Panc1 (cell line): ENCODE results near the gene NCBP2. TPM values are rescaled to one million over a fixed set of nuclear protein-coding genes. Genes with fewer than 3 reads are reported as not detected.
A peak's percentile ranks its signal among the peaks of the same experiment; 100 is the strongest.

Experiments used
- ATAC-seq: fragments of 200-7000 bp; cut with Tn5 transposase; 2 replicates; pipeline ENCODE4 v1.9.1; 2020; ENCODE audit warnings: mild to moderate bottlenecking, moderate library complexity
- BruUV-seq: library from RNA; stranded (reverse); fragments of 400-500 nt; replicated peaks from 2 replicates; lab custom pipeline; 2021; lab: Mats Ljungman, UMichigan
- CTCF ChIA-PET: fragments of 300-600 bp; sonication (Branson Sonifier 250); formaldehyde crosslinking; loops from one replicate; lab custom pipeline; 2022; ENCODE audit warnings: antibody characterized with exemption; lab: Charles Lee
- POLR2A ChIA-PET: fragments of 300-600 bp; sonication (Branson Sonifier 250); formaldehyde crosslinking; loops from one replicate; lab custom pipeline; 2022; ENCODE audit warnings: antibody characterized with exemption; lab: Charles Lee
- DNase-seq: peaks from one replicate; pipeline ENCODE4 v3.0.0-alpha.2; 2010; ENCODE audit warnings: low read depth, low spot score
- H3K27ac ChIP-seq: 2 replicates; pipeline ENCODE4 v1.5.1; 2011; ENCODE audit warnings: mild to moderate bottlenecking, low read length, inconsistent platforms
- H3K27me3 ChIP-seq: fragments of 200-500 bp; sonication (Bioruptor generic); 2 replicates; pipeline ENCODE4 v1.6.0; 2014; ENCODE audit warnings: low read length, inconsistent platforms; ENCODE audit not compliant: control insufficient read depth, insufficient read depth
- H3K36me3 ChIP-seq: fragments of 200-500 bp; sonication (Bioruptor generic); 2 replicates; pipeline ENCODE4 v1.5.1; 2014; ENCODE audit warnings: inconsistent platforms, mild to moderate bottlenecking, low read length, moderate library complexity; ENCODE audit not compliant: control insufficient read depth, insufficient read depth
- H3K4me1 ChIP-seq: 2 replicates; pipeline ENCODE4 v1.5.1; 2011; ENCODE audit warnings: inconsistent platforms, mild to moderate bottlenecking, low read length, moderate library complexity; ENCODE audit not compliant: control insufficient read depth, insufficient read depth
- H3K4me3 ChIP-seq, 2 experiments: 2 replicates each; pipeline ENCODE4 v1.5.1; 2011 to 2012; ENCODE audit warnings: low read depth in 2 of 2, low read length in 2 of 2, mild to moderate bottlenecking in 2 of 2, inconsistent platforms in 1 of 2, moderate library complexity in 1 of 2
- H3K9me3 ChIP-seq: fragments of 200-500 bp; sonication (Bioruptor generic); 2 replicates; pipeline ENCODE4 v1.5.1; 2014; ENCODE audit warnings: low read depth, mild to moderate bottlenecking, inconsistent platforms, low read length, moderate library complexity; ENCODE audit not compliant: control insufficient read depth, insufficient read depth
- CTCF ChIP-seq: fragments of 450-650 bp; IDR thresholded peaks from 2 replicates; pipeline ENCODE4 v1.5.1; 2017; ENCODE audit warnings: mild to moderate bottlenecking
- POLR2AphosphoS5 ChIP-seq: IDR thresholded peaks from 2 replicates; pipeline ENCODE4 v1.6.1; 2012; ENCODE audit warnings: mild to moderate bottlenecking, low read depth, low read length, moderate library complexity
- REST ChIP-seq, 2 experiments: IDR thresholded peaks; 2 replicates each; pipeline ENCODE4 v1.6.1; 2011 to 2012; ENCODE audit warnings: low read depth in 2 of 2, control low read depth in 1 of 2, low read length in 1 of 2, mild to moderate bottlenecking in 1 of 2, moderate library complexity in 1 of 2; ENCODE audit not compliant: insufficient read depth in 1 of 2
- SIN3A ChIP-seq: IDR thresholded peaks from 2 replicates; pipeline ENCODE4 v1.6.1; 2012; ENCODE audit warnings: low read depth, mild to moderate bottlenecking, low read length, moderate library complexity, borderline replicate concordance; ENCODE audit not compliant: insufficient read depth
- TCF7L2 ChIP-seq: IDR thresholded peaks from 2 replicates; pipeline ENCODE4 v1.6.1; 2011; ENCODE audit warnings: mild to moderate bottlenecking, low read depth, low read length, inconsistent platforms
- in situ Hi-C: cut with HindIII; loops from 2 replicates; pipeline ENCODE4 v1.10.0; 2016; ENCODE audit warnings: low sequenced_read_pairs, low pct_unique_long_range_greater_than_20kb
- intact Hi-C: fragments of 100-400 bp; cut with micrococcal nuclease; formaldehyde crosslinking; loops from one replicate; pipeline ENCODE4 v1.10.0; 2022; ENCODE audit not compliant: unreplicated experiment
- total RNA-seq: library from RNA; stranded (reverse); gene quantifications from one replicate; pipeline ENCODE4 v1.2.1, GENCODE V29; 2021; ENCODE audit not compliant: unreplicated experiment

Gene NCBP2
- total RNA-seq, 1 experiment from 2014 or later, result 122 TPM

- ChIA-PET POLR2A (no interaction called here), CTCF (no interaction called here)
- TF ChIP-seq REST (IDR thresholded peaks at IDR 0.05; ENCODE audit: insufficient read depth in 1 of 2, low read depth in 2 of 2, low read length in 1 of 2) (no peak), CTCF (no peak)
- no peak overlapping the region for H3K27ac ChIP-seq
- H3K27me3 ChIP-seq, result no peaks in the 10 kb centered on the region
- ATAC-seq (no peak), DNase-seq (no peak)
- H3K36me3 ChIP-seq, result peaks cover 33% of the 10 kb centered on the region
- no peaks in the 10 kb centered on the region for H3K9me3 ChIP-seq
- TSS peak; percentile 39 for BruUV-seq
- intact Hi-C loops, result no loop called here
- no peaks in the 10 kb centered on the region for H3K4me1 ChIP-seq
- in situ Hi-C loops, result no loop called here
- H3K4me3 ChIP-seq, result no peak overlapping the region
These were observed 10.3 kb downstream of the NCBP2 start for GRCh38 chr3:196931828-196932587.

- POLR2A ChIA-PET, result no interaction called here
- TF ChIP-seq TCF7L2 (no peak), SIN3A (no peak)
These were observed 11.2 kb downstream of the NCBP2 start for GRCh38 chr3:196931157-196931556.

GRCh38 chr3:196927571-196928453, 14.5 kb downstream of the NCBP2 start:
- Histone ChIP-seq H3K9me3 (no peaks in the 10 kb centered on the region), H3K27ac (no peak overlapping the region), H3K36me3 (peaks cover 16% of the 10 kb centered on the region), H3K27me3 (no peaks in the 10 kb centered on the region), H3K4me1 (no peaks in the 10 kb centered on the region), H3K4me3 (no peak overlapping the region)
- no TSS peak for BruUV-seq
- DNase-seq (no peak), ATAC-seq (no peak)
- TF ChIP-seq CTCF, result no peak
- no peak for TF ChIP-seq REST (IDR thresholded peaks at IDR 0.05; ENCODE audit: insufficient read depth in 1 of 2, low read depth in 2 of 2, low read length in 1 of 2)
- TF ChIP-seq TCF7L2, result no peak
- TF ChIP-seq SIN3A, result no peak
- no peak for TF ChIP-seq POLR2AphosphoS5
- in situ Hi-C loops, result no loop called here
- ChIA-PET POLR2A (no interaction called here), CTCF (no interaction called here)
- intact Hi-C loops, result no loop called here

More at GRCh38 chr3:196931157-196931556, 11.2 kb downstream of the NCBP2 start:
- ATAC-seq (no peak), DNase-seq (no peak)
- H3K4me3 ChIP-seq, result no peak overlapping the region
- no peaks in the 10 kb centered on the region for H3K9me3 ChIP-seq
- no peak overlapping the region for H3K27ac ChIP-seq
- H3K4me1 ChIP-seq, result no peaks in the 10 kb centered on the region
- in situ Hi-C loops (no loop called here), intact Hi-C loops (no loop called here)
- H3K36me3 ChIP-seq, result peaks cover 25% of the 10 kb centered on the region
- H3K27me3 ChIP-seq, result no peaks in the 10 kb centered on the region
- CTCF ChIA-PET, result no interaction called here
- BruUV-seq, result no TSS peak
